Pulmonary artery endothelial cell (primary cell): ENCODE data around the gene HMG20A. TPM values are rescaled to one million over a fixed set of nuclear protein-coding genes. Genes with fewer than 3 reads are reported as not detected.
"Not testable (repeated sequence)": the region's sequence is repeated elsewhere in the genome, so short reads cannot be mapped to it uniquely, and the experiment has no call there.

Source experiments
- DNase-seq: peaks from one replicate; pipeline ENCODE4 v3.0.0-alpha.2; 2011; ENCODE audit warnings: low read depth, low spot score
- total RNA-seq: library from RNA; depleted of rRNA; stranded (reverse); fragments of >200 nt; gene quantifications from 2 replicates; pipeline ENCODE4 v1.2.3, GENCODE V29; 2014

HMG20A gene
- total RNA-seq, 1 donor from 2014 or later = 35.4 TPM

DNA sequence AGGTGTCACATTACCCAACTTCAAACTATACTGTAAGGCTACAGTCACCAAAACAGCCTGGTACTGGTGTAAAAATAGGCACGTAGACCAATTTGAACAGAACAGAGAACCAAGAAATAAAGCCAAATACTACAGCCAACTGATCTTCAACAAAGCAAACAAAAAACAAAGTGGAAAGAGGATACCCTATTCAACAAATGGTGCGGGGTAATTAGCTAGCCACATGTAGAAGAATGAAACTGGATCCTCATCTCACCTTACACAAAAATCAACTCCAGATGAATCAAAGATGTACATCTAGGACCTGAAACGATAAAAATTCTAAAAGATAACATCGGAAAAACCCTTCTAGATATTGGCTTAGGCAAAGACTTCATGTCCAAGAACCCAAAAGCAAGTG is 13.8 kb upstream of the HMG20A start:
- no peak for DNase-seq

DNA sequence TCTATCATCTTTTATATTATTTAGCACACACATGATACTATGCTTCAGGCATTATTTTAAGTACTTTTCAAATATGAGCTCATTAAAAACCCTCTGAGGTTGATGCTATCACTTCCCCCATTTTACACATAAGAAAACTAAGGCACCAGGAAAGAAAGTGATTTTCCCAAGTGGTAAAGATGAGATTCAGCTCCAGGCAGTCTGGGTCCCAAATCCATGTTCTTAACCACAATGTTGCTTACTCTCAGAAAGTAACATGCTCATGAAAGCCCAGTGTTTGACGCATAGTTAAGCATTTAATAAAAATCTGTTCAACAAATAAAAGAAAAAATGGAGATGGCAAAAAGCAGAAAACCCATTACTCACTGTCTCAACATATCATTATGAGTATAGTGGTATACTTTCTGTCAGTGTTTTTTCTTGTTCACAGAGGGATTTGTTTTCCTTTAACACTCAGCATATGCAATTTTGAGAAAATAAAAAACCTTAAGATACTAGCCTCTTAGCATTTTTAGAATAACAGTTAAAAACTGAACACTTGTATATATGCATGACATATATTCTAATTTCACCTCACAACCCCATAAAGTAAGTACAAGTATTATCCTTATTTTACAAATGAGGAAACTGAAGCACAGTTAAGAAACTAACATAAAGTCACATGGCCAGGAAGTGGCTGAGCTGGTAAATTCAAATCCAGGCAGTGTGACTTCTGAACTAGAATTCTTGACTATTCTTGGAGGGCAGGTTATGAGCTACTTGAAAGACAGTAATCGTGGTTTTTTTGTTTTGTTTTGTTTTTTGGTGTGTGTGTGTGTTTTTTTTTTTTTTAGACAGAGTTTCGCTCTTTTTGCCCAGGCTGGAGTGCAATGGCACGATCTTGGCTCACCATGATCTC is 11.2 kb upstream of the HMG20A start:
- no peak for DNase-seq

DNA sequence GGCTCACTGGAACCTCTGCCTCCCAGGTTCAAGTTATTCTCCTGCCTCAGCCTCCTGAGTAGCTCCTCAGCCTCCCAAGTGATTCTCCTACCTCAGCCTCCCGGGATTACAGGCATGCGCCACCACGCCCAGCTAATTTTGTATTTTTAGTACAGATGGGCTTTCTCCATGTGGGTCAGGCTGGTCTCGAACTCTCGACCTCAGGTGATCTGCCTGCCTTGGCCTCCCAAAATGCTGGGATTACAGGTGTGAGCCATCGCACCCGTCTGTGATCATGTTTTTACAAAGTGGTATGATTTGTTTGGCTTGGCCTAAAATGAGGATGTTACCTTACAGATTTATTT is 10.6 kb upstream of the HMG20A start:
- DNase-seq = not testable (repeated sequence)

DNA sequence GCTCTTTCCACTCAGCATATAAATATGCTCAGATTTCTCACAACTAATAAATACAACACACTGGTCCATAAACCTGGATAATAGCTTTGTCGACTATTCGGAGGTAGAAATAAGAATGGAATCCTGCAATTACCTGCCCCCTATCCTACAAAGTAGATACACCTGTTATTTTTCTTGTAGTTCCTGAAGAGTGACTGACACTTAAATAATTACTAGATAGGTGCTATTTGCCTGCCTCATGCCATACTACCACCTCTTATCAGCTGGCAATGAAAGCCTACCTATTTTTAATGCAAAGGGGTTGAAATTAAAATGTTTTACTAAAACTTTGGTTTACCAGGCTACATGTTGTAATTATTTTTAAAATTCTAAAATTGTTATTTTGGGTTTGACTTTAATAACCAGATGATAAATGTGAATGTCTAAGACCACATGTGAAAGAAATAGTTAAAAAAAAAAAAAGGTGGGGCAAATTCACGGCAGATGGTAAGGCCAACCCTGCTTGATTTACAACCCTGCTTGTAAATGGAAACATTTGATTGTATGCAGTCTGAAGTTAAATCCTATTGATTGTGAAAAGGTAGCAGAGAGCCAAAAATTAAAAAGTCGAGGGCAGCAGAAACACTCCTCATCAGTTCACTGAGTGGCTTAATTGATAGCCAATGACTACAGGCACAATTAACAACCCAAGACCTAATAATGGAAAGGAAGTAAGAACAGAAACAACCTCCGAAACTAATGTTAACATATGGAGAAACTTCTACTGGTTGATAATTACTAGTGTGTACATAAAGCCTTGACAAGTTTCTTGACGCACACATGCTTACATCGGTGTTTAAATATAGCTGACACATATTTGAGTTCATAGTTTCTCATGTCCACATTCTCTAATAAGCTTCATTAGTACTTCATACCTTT is 9.7 kb upstream of the HMG20A start:
- DNase-seq = no peak

DNA sequence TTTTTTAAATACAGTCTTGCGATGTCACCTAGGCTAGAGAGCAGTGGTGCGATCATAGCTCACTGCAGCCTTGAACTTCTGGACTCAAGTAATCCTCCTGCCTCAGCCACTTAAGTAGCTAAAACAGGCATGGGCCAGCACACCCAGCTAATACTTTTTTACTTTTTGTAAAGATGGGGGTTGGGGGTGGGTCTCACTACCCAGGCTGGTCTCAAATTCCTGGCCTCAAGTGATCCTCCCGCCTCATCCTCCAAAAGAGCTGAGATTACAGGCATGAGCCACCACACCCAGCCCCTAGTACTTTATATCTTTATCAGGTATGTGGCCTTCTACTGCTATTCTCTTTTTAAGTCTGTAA is 9.1 kb upstream of the HMG20A start:
- DNase-seq = no peak

DNA sequence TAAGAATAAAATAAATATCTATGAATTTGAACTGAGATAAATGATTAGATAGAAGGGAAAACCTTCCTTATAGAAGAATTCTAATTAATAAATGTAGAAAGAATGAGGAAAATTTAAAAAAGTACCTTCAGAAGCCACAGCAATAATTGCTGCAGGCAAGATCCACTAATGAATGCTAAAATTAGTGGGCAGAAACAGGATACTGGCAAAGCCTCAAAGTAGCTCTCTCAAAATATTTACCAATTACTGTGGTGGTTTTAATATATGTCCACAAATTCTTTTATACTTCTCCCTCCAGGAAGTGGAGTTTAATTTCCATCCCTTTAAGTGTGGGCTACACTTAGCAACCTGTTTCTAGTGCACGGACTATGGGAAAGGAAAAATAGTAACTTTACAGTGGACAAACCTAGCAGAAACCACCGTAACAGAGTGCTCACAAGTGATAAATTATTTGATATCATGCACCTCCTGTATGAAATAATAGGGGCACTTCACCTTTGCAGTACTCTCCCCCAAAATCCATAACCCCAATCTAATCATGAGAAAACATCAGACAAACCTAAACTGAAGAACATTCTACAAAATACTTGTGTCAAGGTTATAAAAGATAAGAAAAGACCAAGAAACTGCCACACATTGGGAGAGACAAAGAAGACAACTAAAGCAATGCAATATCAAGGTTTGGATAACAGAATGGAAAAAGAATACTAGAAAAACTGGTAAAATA is 7.6 kb upstream of the HMG20A start:
- DNase-seq = no peak

DNA sequence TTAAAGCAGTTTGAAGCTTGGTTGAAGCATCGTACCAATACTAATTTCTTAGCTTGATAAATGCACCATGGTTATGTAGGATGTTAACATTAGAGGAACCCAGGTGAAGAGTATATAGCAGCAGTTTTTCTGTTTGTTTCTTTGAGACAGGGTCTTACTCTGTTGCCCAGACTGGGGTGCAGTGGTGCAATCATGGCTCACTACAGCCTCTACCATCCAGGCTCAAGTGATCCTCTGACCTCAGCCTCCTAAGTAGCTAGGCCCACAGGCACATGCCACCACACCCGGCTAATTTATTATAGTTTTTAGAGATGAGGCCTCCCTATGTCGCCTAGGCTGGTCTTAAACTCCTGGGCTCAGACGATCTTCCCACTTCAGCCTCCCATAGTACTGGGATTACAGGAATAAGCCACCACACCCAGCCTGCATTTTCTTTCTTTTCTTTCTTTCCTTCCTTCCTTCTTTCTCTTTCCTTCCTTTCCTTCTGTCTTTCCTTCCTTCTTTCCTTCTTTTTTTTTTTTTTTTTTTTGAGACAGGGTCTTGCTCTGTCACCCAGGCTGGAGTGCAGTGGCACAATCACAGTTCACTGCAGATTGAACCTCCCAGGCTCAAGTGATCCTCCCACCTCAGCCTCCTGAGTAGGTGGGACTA is 6.9 kb upstream of the HMG20A start:
- DNase-seq = no peak

DNA sequence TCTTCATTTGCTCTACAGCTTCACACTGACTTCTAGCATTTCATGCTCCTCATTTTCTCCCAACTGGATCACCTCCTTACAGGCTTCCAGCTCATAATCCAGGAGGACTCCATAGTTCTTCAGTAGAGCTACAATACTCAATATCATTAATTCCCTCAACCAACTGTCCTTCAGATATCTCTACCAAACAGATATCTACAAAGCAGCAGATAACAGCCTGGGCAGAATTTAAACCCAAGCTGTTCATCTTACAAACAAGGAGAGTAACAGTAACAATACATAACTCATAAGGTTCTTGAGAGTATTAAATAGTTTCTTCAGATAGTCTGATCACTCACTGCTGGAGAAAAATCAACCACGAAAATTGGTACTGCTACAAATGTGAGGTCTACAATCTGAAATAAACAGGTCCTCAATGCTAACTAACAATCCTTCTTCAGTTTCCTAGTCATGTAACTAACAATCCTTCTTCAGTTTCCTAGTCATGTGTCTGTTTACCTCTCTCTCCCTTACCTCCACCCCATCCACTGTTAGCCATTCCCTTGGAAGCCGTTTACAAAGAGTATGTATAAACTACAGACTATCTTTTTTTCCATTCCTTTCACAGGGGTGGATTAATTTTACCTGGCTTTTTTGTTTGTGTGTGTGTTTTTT is 5.8 kb upstream of the HMG20A start:
- DNase-seq = no peak

DNA sequence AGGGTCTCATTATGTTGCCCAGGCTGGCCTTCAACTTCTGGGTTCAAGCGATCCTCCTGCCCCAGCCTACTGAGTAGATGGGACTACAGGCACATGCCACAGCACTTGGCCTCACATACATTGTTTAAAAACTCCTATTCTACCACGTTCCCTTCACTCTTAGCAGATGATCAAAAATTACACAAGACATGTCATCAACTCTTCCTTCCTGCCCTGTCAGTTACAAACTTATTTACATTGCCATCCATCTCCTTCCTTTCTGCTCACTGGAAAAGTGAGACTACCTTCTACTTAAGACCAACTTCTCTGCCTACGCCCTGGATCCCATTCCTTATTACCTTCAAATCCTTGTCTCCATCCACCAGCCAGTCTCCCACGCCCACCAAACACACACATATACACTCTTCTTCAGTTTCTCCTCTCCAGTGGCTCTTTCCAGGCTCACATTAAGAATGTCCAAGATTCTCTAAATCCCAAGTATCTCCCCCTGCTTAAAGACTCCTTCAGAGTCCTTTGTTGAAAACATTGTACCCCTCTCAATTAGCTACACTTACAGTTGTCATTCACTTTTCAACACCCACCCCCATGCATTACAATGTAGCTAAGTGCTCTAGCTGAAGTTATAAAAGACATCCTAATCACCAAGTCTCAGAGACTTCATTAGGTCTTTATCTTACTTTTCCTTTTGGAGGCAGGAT is 5.1 kb upstream of the HMG20A start:
- no peak for DNase-seq

DNA sequence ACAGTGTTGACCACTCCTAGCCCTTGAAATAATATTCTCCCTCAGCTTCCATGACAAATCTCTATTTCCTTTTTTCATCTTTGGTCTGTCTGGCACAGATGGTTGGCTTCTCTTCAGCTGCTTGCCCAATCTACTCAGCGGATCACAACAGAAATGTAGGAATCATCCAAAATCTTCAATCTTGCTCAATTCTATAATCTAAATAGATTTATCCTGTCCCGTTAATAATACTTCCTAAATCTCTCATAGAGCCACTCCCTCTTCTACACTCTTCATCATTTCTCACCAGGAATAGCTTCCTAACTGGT is 4.6 kb upstream of the HMG20A start:
- no peak for DNase-seq

DNA sequence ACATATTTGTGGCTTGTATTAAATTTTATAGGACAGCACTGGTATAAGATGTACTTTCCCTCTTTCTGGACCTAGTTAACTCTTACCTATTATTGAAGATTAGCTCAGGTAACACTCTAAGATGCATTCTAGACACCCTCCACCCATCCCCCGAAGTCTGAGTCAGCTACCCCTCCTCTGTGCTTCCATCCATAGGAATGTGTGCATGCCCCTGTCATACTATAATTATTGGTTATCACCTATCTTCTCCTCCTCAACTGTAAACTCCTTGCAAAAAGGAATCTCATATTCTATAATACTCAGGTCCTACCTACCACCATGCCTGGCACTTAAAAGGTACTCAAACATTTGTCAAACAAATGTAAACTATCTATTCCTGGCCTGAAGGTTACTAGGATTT is 3.7 kb upstream of the HMG20A start:
- no peak for DNase-seq

DNA sequence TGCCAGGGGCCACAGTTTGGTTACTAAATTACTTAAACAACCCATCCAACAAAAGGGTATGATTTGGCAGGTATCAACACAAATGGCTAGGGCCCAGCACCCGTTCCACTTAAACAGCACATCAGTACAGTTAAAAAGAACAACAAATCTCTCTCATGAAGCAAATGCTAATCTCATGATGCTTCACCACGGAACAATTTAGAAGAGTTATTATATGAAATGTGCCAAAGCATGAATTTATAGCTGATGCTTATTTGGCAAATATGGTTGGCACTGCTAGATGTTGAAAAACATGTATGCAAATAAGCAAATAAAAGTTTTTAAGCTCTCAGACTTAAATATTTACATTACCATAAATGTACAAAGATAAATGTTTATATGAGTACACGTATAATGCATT is 3.1 kb upstream of the HMG20A start:
- DNase-seq = no peak

DNA sequence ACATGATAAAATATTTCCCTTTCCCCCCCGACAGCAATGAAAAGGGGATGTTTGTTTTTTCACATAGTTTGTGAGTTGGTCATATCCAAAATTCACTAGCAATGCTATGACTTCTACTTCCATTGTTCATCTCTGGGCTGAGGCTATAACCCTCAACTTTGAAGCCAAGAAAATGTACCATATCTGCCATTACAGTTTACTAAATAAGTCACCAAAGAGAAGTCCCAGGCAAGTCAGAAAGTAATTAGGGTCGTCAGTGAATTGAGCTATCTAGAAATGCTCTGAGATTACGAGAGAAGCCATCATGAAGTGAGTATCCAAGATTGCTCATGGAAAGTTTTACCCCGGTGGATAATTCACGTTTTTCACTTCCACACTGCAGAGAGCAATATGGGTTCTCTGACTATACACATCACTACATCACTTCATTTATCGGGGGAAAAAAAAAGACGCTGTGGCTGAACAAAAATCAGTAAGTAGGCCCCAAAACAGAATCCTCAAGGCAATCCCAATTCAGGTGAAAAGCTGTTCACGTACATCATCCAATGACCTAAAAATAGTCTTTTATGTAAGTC is 2.2 kb upstream of the HMG20A start:
- DNase-seq = no peak

DNA sequence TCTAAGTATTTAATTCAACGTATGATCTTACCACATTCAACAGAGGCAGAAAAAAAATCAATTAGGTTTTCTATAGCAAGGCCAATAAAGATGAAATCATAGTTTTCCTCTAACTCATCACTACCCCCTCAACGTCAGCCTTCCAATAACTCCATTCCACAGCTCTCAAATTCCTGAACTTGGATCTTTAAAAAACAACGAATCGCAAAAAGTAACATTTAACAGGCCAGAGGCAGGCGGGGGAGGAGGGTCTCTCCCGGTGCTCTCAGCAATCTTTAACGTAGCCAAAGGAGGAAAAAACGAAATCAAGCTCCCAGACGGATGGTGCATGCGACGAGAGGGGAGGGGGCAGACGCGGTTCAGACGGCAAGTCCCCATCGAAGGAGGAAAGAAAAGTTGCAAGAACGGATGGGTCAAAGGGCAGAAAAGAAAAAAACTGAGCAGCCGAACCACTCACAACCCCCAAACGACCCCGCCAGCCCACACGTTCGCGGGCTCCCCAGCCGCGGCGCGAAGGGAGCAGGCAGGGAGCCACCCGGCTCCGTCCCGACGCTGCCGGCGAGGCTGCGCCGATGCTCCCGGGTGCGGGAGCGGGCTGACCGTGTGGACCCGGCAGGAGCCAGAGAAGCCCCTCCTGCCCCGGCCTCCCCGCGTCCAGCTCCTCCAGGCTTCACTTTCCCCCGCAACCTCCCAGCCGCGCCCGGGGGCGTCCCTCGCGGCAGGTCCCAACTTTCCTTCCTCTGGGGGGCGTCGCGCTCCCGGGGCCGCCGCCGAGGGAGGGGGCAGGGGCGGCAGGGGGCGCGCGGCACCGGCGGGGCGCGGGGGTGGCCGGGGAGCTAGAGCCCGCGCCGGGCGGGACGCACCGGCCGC is 1.5 kb upstream of the HMG20A start:
- DNase-seq = no peak

DNA sequence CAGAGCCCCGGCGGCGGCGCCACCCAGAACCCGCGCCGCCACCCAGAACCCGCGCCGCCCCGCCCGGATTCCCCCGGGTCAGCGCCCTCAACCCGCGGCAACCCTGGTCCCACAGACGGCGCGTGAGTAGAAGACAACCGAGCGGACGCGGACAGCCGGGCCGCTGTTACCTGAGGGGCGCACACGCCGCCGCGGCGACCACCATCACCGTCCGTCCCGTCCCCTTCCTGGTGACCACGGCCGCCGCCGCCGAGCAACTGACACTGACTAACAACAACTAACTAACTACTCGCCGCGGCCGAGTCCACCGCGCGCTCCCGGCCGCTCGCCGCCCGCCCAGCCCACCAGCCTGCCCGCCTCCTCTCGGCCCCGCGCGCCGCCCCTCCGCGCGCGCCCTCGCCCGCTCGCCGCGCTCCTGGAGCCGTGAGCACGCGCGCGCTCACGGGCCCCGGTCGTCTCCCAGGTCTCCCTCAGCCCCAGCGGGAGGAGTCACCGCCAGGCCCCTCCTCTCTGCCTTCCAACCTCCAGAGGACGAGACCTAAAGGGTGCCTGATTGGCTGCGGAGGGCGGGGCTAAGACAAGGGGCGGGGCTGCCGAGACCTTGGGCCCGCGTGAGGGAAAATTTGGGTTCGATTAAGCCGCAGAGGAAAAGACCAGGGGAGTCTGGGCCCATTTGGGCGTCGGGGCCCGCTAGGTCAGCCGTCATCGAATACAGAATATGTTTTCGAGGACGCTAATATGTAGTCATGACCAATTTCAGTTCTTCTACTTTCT is 665 bp upstream of the HMG20A start, which contains the start of gene PEAK1:
Gene PEAK1 (minus strand): TSS at position 269 of the 774 bp plus-strand sequence. CDS start 238,178 bp downstream, outside the sequence.
- DNase-seq = peak; percentile 97

DNA sequence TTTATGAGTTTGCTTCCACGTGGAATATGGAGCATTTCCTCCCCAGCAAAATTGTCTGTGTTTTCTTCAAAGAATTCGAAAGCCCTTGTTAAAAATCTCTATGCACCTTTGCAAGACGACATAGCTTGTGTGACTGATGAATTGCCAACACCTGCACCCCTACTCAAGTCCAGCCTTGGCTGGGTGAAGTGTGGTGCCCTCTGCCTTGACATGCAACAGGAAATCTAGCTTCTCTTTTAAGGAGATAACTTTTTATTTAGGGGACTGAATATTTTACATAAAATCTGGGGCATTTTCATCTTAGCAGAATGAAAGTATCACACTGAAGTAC is 647 bp downstream of the HMG20A start:
- no peak for DNase-seq

DNA sequence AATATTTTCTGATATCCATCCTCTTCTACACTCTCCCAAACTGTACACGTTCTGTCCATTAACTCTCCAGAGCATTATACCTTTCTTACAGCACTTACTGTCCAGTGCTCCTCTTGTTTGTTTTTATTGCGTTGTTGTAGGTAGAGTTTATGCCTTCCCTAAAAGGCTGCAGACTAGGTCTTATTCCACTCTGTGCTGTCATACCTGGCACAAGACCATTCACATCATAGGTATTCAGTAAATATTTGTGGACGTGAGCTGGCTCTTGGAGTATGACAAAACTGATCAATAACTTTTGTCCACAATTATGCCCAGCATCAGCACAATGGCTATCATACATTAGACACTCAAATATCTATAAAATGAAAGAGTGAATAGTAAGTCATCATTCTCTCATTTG is 4.4 kb downstream of the HMG20A start:
- DNase-seq = no peak

DNA sequence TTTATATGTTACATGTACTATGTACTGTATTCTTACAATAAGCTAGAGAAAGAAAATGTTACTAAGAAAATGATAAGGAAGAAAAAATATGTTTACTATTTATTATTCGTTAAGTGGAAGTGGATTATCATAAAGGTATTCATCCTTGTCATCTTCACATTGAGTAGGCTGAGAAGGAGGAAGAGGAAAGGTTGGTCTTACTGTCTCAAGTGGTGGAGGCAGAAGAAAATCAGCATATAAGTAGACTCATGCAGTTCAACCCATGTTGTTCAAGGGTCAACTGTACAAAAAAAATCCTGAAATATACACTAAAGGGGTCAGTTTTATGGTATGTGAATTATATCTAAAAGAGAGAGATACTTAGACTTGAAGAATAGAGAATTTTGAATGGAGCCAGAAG is 5.7 kb downstream of the HMG20A start:
- DNase-seq = no peak
